ENCODE measurements around the gene CAPN15. TPM values are rescaled to one million over a fixed set of nuclear protein-coding genes. Genes with fewer than 3 reads are reported as not detected.

Gene CAPN15
- polyA plus RNA-seq, 3 donors, result 3.4 to 42.6 (median 3.9) TPM

DNA sequence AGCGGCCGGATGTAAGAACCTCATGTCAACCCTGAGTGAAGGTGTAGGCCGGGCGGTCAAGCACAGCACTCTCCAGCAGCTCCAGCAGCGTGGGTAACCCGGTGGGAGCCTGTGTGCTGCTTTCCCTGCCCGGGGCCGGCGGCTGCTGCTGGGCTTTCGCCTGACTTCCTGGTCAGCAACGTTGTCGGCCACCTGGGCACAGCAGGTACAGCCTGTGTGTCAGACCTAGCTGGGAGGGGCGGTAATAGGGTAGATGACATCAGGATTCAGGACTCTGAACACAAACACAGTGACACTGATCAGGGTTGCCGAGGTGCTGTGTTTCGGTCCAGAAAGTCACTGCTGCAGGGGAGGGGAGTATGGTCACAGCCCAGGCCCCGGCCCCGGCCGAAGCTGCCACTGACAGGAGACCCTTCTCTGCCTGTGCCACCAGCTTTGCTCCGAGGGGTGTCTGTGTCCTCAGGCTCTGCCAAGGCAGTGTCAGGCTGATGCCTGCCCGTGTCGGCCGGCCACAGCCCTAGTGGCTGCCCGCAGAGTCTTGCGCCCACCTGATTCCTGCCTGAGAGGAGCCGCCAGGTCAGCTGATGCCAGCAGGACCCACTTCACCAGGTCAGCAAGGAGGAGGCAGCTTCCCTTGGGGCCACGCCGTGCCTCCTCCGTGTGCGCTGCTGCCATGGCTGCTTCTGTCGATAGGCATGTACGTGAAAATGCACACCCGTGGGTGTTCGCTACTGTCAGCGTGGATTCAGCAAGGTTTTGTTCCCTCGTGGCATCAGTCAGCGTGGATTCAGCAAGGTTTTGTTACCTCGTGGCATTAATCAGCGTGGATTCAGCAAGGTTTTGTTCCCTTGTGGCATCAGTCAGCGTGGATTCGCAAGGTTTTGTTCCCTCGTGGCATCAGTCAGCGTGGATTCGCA, 71.6 kb downstream of the CAPN15 start:
- peak overlapping the region in 1 of 7 donors; percentile 36 for H3K27ac Mint-ChIP-seq
- peaks cover 0 to 5% (median 0%) of the 10 kb centered on the region in 7 donors for H3K9me3 Mint-ChIP-seq
- H3K4me3 Mint-ChIP-seq, result no peak overlapping the region
- peaks cover 0 to 2% (median 1%) of the 10 kb centered on the region in 3 donors for H3K27me3 Mint-ChIP-seq (ENCODE audit: low read depth in 3 of 3)
- no peak overlapping the region for H3K27ac ChIP-seq (ENCODE audit: low read depth in 1 of 2, low read length in 2 of 2)
- TF ChIP-seq, protein P1, sequence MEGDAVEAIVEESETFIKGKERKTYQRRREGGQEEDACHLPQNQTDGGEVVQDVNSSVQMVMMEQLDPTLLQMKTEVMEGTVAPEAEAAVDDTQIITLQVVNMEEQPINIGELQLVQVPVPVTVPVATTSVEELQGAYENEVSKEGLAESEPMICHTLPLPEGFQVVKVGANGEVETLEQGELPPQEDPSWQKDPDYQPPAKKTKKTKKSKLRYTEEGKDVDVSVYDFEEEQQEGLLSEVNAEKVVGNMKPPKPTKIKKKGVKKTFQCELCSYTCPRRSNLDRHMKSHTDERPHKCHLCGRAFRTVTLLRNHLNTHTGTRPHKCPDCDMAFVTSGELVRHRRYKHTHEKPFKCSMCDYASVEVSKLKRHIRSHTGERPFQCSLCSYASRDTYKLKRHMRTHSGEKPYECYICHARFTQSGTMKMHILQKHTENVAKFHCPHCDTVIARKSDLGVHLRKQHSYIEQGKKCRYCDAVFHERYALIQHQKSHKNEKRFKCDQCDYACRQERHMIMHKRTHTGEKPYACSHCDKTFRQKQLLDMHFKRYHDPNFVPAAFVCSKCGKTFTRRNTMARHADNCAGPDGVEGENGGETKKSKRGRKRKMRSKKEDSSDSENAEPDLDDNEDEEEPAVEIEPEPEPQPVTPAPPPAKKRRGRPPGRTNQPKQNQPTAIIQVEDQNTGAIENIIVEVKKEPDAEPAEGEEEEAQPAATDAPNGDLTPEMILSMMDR (IDR thresholded peaks at IDR 0.05), result no peak
- no peaks in the 10 kb centered on the region for H3K27me3 ChIP-seq (ENCODE audit: control insufficient read depth in 2 of 2, insufficient read depth in 2 of 2, low read length in 2 of 2)
- no peak overlapping the region for H3K4me2 ChIP-seq (replicated peaks; ENCODE audit: extremely low read depth, low read length, poor library complexity, severe bottlenecking)
- no peak overlapping the region for H3K4me3 ChIP-seq (replicated peaks in 1 of 3; ENCODE audit: low read depth in 2 of 3, low read length in 3 of 3)
- peaks cover 91% of the 10 kb centered on the region for H4K20me1 ChIP-seq (ENCODE audit: insufficient read depth, low read length)
- peaks cover 25 to 58% of the 10 kb centered on the region in 2 donors for H3K36me3 Mint-ChIP-seq
- no peak overlapping the region for H3K9ac ChIP-seq (ENCODE audit: insufficient read depth, low read length, poor library complexity, severe bottlenecking)
- peaks cover 30% of the 10 kb centered on the region for H3K4me1 Mint-ChIP-seq
- DNase-seq, result no peak
- no peaks in the 10 kb centered on the region for H3K9me3 ChIP-seq (replicated peaks in 1 of 2; ENCODE audit: control insufficient read depth in 1 of 2, insufficient read depth in 1 of 2, low read length in 2 of 2)
- peaks cover 10 to 32% of the 10 kb centered on the region in 2 donors for H3K36me3 ChIP-seq (replicated peaks in 1 of 2; ENCODE audit: control insufficient read depth in 1 of 2, insufficient read depth in 2 of 2, low read length in 2 of 2)
- H2AFZ ChIP-seq (ENCODE audit: insufficient read depth, low read depth, low read length, poor library complexity, severe bottlenecking), result no peak overlapping the region
- WGBS (ENCODE audit: insufficient coverage), result 98% methylated on average over 35 of the region's 43 CpGs
- peaks cover 24 to 29% of the 10 kb centered on the region in 2 donors for H3K4me1 ChIP-seq (ENCODE audit: control insufficient read depth in 1 of 2, insufficient read depth in 2 of 2, low read length in 2 of 2)
- peaks cover 94% of the 10 kb centered on the region for H3K79me2 ChIP-seq (ENCODE audit: insufficient read depth, low read length)
- intact Hi-C loops (cut with micrococcal nuclease), result no loop called here

DNA sequence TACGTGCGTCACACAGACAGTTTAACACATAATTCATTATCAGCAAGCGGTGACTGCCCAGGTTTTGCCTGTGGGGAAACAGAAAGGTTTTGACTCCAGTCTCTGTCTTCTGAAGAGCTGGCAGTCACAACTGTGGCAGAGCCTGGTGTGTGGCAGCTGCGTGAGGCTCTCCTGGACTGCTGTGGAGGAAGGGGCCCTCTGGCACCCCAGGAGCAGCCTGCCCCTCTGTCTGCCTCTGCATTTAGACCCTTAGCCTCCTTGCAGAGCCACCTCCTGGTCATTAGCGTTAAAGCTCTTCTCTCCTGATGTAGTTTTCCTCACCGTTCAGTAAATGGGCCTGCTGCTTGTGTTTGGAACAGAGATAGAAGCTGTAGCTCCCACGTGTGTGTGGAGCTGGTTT, 73.3 kb downstream of the CAPN15 start:
- Histone ChIP-seq H3K4me3 (replicated peaks in 1 of 3; ENCODE audit: low read depth in 2 of 3, low read length in 3 of 3) (no peak overlapping the region), H3K9me3 (replicated peaks in 1 of 2; ENCODE audit: control insufficient read depth in 1 of 2, insufficient read depth in 1 of 2, low read length in 2 of 2) (peaks cover 0 to 9% of the 10 kb centered on the region in 2 donors), H3K79me2 (ENCODE audit: insufficient read depth, low read length) (peaks cover 94% of the 10 kb centered on the region), H3K4me2 (replicated peaks; ENCODE audit: extremely low read depth, low read length, poor library complexity, severe bottlenecking) (no peak overlapping the region), H3K9ac (ENCODE audit: insufficient read depth, low read length, poor library complexity, severe bottlenecking) (no peak overlapping the region), H3K27ac (ENCODE audit: low read depth in 1 of 2, low read length in 2 of 2) (no peak overlapping the region), H3K36me3 (replicated peaks in 1 of 2; ENCODE audit: control insufficient read depth in 1 of 2, insufficient read depth in 2 of 2, low read length in 2 of 2) (peaks cover 10 to 32% of the 10 kb centered on the region in 2 donors), H4K20me1 (ENCODE audit: insufficient read depth, low read length) (peaks cover 91% of the 10 kb centered on the region), H3K4me1 (ENCODE audit: control insufficient read depth in 1 of 2, insufficient read depth in 2 of 2, low read length in 2 of 2) (peaks cover 11 to 13% of the 10 kb centered on the region in 2 donors), H3K27me3 (ENCODE audit: control insufficient read depth in 2 of 2, insufficient read depth in 2 of 2, low read length in 2 of 2) (no peaks in the 10 kb centered on the region), H2AFZ (ENCODE audit: insufficient read depth, low read depth, low read length, poor library complexity, severe bottlenecking) (no peak overlapping the region)
- peak overlapping the region in 2 of 7 donors; percentile 11 to 51 for H3K27ac Mint-ChIP-seq
- H3K36me3 Mint-ChIP-seq, result peaks cover 26 to 58% of the 10 kb centered on the region in 2 donors
- TF ChIP-seq, protein P1 (IDR thresholded peaks at IDR 0.05), result no peak
- peaks cover 0 to 1% (median 0%) of the 10 kb centered on the region in 3 donors for H3K27me3 Mint-ChIP-seq (ENCODE audit: low read depth in 3 of 3)
- DNase-seq, result peak in 1 of 3 donors; percentile 3
- intact Hi-C loops (cut with micrococcal nuclease), result no loop called here
- H3K9me3 Mint-ChIP-seq, result peaks cover 0 to 14% (median 8%) of the 10 kb centered on the region in 7 donors
- no peak overlapping the region for H3K4me3 Mint-ChIP-seq
- WGBS (ENCODE audit: insufficient coverage), result 65% methylated on average over 4 of the region's 7 CpGs
- H3K4me1 Mint-ChIP-seq, result peaks cover 16% of the 10 kb centered on the region

Measured in CD14-positive monocyte (primary cell).